NCI-H2196 treated with DMSO at 0.1 percent for 48 hours (cell line): ENCODE measurements around the gene ZNF580.

Source experiments
- DNase-seq: peaks from one replicate; lab custom pipeline; 2025; ENCODE audit not compliant: unreplicated experiment; lab: John Stamatoyannopoulos, UW

ZNF580 gene

GRCh38 chr19:55605637-55606470, 34.9 kb upstream of the ZNF580 start, which contains the start of gene ZNF865:
Gene ZNF865, plus strand, starts transcription at chr19:55605647. Its CDS starts 7,972 bp downstream, at chr19:55613619.
- DNase-seq, result peak; percentile 78

- DNase-seq, result no peak
These were observed 34.4 kb upstream of the ZNF580 start for GRCh38 chr19:55606471-55606787.

GRCh38 chr19:55606817-55607216, 34.0 kb upstream of the ZNF580 start:
- DNase-seq, result no peak

- DNase-seq, result no peak
These were observed 31.5 kb upstream of the ZNF580 start for GRCh38 chr19:55609326-55609725.

GRCh38 chr19:55611300-55611982, 29.4 kb upstream of the ZNF580 start:
- no peak for DNase-seq

- DNase-seq, result no peak
These were observed 28.7 kb upstream of the ZNF580 start for GRCh38 chr19:55611983-55612645.

- no peak for DNase-seq
These were observed 27.4 kb upstream of the ZNF580 start for GRCh38 chr19:55613396-55613795.

- DNase-seq, result no peak
These were observed 26.7 kb upstream of the ZNF580 start for GRCh38 chr19:55613930-55614710.

GRCh38 chr19:55614711-55615542, 25.9 kb upstream of the ZNF580 start:
- DNase-seq, result no peak

GRCh38 chr19:55615543-55616394, 25.0 kb upstream of the ZNF580 start:
- DNase-seq, result no peak

GRCh38 chr19:55616395-55616875, 24.4 kb upstream of the ZNF580 start:
- DNase-seq, result no peak

- DNase-seq, result no peak
These were observed 23.4 kb upstream of the ZNF580 start for GRCh38 chr19:55617426-55617825.

- DNase-seq, result no peak
These were observed 22.4 kb upstream of the ZNF580 start for GRCh38 chr19:55618426-55618825.

GRCh38 chr19:55619286-55619685, 21.5 kb upstream of the ZNF580 start:
- DNase-seq, result no peak

GRCh38 chr19:55620410-55621204, 20.2 kb upstream of the ZNF580 start:
- no peak for DNase-seq

GRCh38 chr19:55621205-55621672, 19.6 kb upstream of the ZNF580 start:
- DNase-seq, result no peak

- no peak for DNase-seq
These were observed 19.1 kb upstream of the ZNF580 start for GRCh38 chr19:55621673-55622231.
